ENCODE results near the gene S1PR2.
"Not testable (repeated sequence)": the region's sequence is repeated elsewhere in the genome, so short reads cannot be mapped to it uniquely, and the experiment has no call there.

The S1PR2 gene

GRCh38 chr19:10189616-10190015, 41.5 kb downstream of the S1PR2 start:
- no peak for DNase-seq

GRCh38 chr19:10187315-10187714, 43.8 kb downstream of the S1PR2 start:
- no peak for DNase-seq

GRCh38 chr19:10184636-10185035, 46.5 kb downstream of the S1PR2 start:
- DNase-seq: no peak

GRCh38 chr19:10183926-10184325, 47.2 kb downstream of the S1PR2 start:
- DNase-seq: no peak

- DNase-seq: no peak
These were observed 48.3 kb downstream of the S1PR2 start for GRCh38 chr19:10182847-10183246.

GRCh38 chr19:10182076-10182475, 49.1 kb downstream of the S1PR2 start:
- no peak for DNase-seq

- DNase-seq: no peak
These were observed 50.7 kb downstream of the S1PR2 start for GRCh38 chr19:10180459-10180858.

- not testable (repeated sequence) for DNase-seq
These were observed 51.1 kb downstream of the S1PR2 start for GRCh38 chr19:10180024-10180423.

- no peak for DNase-seq
These were observed 57.6 kb downstream of the S1PR2 start for GRCh38 chr19:10173527-10173926.

Data from T1000 (cell line).